Measurements from ENCODE around the gene ST6GAL1.

Gene ST6GAL1

DNA sequence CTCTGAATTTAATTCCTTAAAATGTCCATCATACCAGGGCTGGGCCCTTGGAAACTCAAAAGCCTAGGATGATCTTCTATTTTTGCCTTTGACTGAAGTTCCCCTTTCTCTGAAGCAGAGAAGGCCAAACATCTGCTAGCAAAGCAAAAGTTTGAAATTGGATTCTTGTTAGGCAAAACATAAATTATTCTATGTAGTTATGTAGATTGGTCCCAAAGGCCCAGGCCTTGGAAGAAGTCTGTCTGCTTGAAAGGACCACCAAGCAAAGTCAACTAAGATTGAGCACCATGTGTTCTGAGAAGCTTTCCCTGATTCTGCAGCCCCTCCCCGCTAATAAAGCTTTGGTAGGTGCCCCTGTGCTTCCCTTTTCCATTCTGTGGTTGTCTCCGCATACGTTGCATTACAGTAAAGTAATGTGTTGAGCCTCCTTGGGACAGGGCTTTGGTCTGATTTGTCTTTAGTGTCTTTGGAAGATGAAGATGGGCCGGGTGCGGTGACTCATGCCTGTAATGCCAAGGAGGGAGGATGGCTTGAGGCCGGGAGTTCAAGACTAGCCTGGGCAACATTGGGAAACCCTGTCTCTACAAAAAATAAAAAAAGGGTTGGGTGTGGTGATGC is 152.5 kb downstream of the ST6GAL1 start:
- Histone ChIP-seq H4K20me1 (ENCODE audit: insufficient read depth) (no peaks in the 10 kb centered on the region), H3K4me1 (ENCODE audit: low read depth, poor library complexity, severe bottlenecking) (no peaks in the 10 kb centered on the region), H3K4me2 (no peak overlapping the region), H3K27me3 (ENCODE audit: insufficient read depth, low read depth) (no peaks in the 10 kb centered on the region), H3K4me3 (IDR thresholded peaks at IDR 0.05; ENCODE audit: insufficient read depth, low read depth, low read length) (no peak overlapping the region), H3K27ac (no peak overlapping the region), H3K79me2 (ENCODE audit: insufficient read depth, low read depth) (no peaks in the 10 kb centered on the region), H2AFZ (ENCODE audit: low read depth) (no peak overlapping the region), H3K9ac (no peak overlapping the region), H3K36me3 (ENCODE audit: insufficient read depth) (no peaks in the 10 kb centered on the region)
- TF ChIP-seq, protein P1, sequence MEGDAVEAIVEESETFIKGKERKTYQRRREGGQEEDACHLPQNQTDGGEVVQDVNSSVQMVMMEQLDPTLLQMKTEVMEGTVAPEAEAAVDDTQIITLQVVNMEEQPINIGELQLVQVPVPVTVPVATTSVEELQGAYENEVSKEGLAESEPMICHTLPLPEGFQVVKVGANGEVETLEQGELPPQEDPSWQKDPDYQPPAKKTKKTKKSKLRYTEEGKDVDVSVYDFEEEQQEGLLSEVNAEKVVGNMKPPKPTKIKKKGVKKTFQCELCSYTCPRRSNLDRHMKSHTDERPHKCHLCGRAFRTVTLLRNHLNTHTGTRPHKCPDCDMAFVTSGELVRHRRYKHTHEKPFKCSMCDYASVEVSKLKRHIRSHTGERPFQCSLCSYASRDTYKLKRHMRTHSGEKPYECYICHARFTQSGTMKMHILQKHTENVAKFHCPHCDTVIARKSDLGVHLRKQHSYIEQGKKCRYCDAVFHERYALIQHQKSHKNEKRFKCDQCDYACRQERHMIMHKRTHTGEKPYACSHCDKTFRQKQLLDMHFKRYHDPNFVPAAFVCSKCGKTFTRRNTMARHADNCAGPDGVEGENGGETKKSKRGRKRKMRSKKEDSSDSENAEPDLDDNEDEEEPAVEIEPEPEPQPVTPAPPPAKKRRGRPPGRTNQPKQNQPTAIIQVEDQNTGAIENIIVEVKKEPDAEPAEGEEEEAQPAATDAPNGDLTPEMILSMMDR (conservative IDR thresholded peaks at IDR 0.05; ENCODE audit: low read depth, low read length), result no peak

DNA sequence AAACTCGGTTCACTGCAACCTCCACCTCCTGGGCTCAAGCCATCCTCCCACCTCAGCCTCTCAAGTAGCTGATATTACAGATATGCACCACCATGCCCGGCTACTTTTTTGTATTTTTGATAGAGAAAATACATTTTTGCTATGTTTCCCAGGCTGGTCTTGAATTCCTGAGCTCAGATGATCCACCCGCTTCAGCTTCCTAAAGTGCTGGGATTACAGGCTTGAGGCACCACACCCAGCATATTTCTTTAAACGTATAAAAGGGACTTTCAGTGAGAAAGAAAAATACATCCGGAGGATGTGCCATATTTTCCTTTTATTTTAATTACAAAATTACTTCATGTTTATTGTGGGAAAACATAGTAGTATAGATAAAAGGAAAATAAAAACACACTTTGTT is 153.8 kb downstream of the ST6GAL1 start:
- H3K4me1 ChIP-seq (ENCODE audit: low read depth, poor library complexity, severe bottlenecking), result peaks cover 7% of the 10 kb centered on the region
- H3K79me2 ChIP-seq (ENCODE audit: insufficient read depth, low read depth), result no peaks in the 10 kb centered on the region
- TF ChIP-seq, protein P1 (conservative IDR thresholded peaks at IDR 0.05; ENCODE audit: low read depth, low read length), result no peak
- no peaks in the 10 kb centered on the region for H3K36me3 ChIP-seq (ENCODE audit: insufficient read depth)
- H3K4me2 ChIP-seq, result no peak overlapping the region
- no peak overlapping the region for H3K27ac ChIP-seq
- H2AFZ ChIP-seq (ENCODE audit: low read depth), result no peak overlapping the region
- no peaks in the 10 kb centered on the region for H4K20me1 ChIP-seq (ENCODE audit: insufficient read depth)
- H3K4me3 ChIP-seq (IDR thresholded peaks at IDR 0.05; ENCODE audit: insufficient read depth, low read depth, low read length), result no peak overlapping the region
- H3K27me3 ChIP-seq (ENCODE audit: insufficient read depth, low read depth), result no peaks in the 10 kb centered on the region
- H3K9ac ChIP-seq, result no peak overlapping the region

DNA sequence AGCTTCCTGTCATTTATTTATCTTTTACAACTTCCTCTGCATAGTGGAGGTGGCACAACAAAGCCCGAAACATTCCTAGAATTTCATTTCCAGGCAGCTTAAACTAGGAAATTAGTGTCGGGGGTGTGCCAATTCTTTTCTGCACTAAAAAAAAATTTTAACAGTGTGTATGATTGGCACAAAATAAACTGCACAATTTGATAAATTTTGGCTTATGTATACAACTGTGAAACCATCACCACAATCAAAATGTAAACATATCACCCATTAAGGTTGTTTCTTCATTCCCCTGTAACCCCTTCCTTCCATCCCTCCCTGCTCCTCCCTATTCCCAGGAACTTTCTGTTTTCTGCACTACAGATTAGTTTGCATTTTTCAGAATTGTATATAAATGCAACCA is 154.3 kb downstream of the ST6GAL1 start:
- H3K27ac ChIP-seq, result no peak overlapping the region
- TF ChIP-seq, protein P1 (conservative IDR thresholded peaks at IDR 0.05; ENCODE audit: low read depth, low read length), result no peak
- peaks cover 11% of the 10 kb centered on the region for H3K4me1 ChIP-seq (ENCODE audit: low read depth, poor library complexity, severe bottlenecking)
- H3K27me3 ChIP-seq (ENCODE audit: insufficient read depth, low read depth), result no peaks in the 10 kb centered on the region
- H3K9ac ChIP-seq, result no peak overlapping the region
- no peak overlapping the region for H3K4me2 ChIP-seq
- H3K36me3 ChIP-seq (ENCODE audit: insufficient read depth), result no peaks in the 10 kb centered on the region
- H3K79me2 ChIP-seq (ENCODE audit: insufficient read depth, low read depth), result no peaks in the 10 kb centered on the region
- H4K20me1 ChIP-seq (ENCODE audit: insufficient read depth), result no peaks in the 10 kb centered on the region
- H3K4me3 ChIP-seq (IDR thresholded peaks at IDR 0.05; ENCODE audit: insufficient read depth, low read depth, low read length), result no peak overlapping the region
- no peak overlapping the region for H2AFZ ChIP-seq (ENCODE audit: low read depth)

DNA sequence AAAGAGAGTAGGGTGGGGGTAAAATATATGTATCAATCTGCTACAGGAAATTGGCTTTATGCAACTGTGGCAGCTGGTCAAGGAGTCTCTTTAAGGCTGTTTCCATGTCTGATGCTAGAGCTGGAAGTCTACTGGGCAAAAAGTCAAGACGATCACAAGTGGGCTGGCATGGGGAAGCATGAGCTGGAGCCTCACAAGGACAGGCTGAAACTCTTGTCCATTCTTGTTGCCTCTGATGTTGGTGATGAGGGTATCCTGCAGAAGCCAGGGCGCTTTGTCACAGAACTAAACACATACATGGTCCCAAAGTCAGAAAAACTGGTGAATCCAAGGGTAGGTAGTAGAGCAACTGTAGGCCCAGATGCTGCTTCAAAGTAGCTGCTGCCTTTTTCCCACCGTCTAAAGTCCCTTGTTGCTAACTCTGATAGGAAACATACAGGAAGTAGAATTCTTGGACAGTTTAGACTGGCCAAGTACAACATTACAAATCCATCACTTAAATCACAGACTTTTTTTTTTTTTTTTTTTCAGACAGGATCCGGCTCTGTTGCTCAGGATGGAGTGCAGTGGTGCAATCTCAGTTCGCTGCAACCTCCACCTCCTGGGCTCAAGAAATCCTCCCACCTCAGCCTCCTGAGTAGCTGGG is 154.8 kb downstream of the ST6GAL1 start:
- H3K27me3 ChIP-seq (ENCODE audit: insufficient read depth, low read depth), result no peaks in the 10 kb centered on the region
- H3K27ac ChIP-seq, result no peak overlapping the region
- TF ChIP-seq, protein P1 (conservative IDR thresholded peaks at IDR 0.05; ENCODE audit: low read depth, low read length), result no peak
- no peak overlapping the region for H2AFZ ChIP-seq (ENCODE audit: low read depth)
- no peaks in the 10 kb centered on the region for H3K36me3 ChIP-seq (ENCODE audit: insufficient read depth)
- no peak overlapping the region for H3K4me2 ChIP-seq
- no peaks in the 10 kb centered on the region for H4K20me1 ChIP-seq (ENCODE audit: insufficient read depth)
- H3K9ac ChIP-seq, result no peak overlapping the region
- no peak overlapping the region for H3K4me3 ChIP-seq (IDR thresholded peaks at IDR 0.05; ENCODE audit: insufficient read depth, low read depth, low read length)
- no peaks in the 10 kb centered on the region for H3K79me2 ChIP-seq (ENCODE audit: insufficient read depth, low read depth)
- peaks cover 11% of the 10 kb centered on the region for H3K4me1 ChIP-seq (ENCODE audit: low read depth, poor library complexity, severe bottlenecking)

All from KMS-11 (cell line).